ENCODE results near the gene NPHP1.
"Not testable (repeated sequence)": the region's sequence is repeated elsewhere in the genome, so short reads cannot be mapped to it uniquely, and the experiment has no call there.

Gene NPHP1

GRCh38 chr2:110167326-110168000, 37.4 kb downstream of the NPHP1 start:
- peaks cover 4 to 6% of the 10 kb centered on the region in 2 donors for H3K4me1 Mint-ChIP-seq
- no peak overlapping the region for H3K27ac Mint-ChIP-seq
- ATAC-seq (replicated peaks) (no peak), DNase-seq (no peak)
- peaks cover 0 to 1% of the 10 kb centered on the region in 2 donors for H3K36me3 Mint-ChIP-seq
- H3K4me3 Mint-ChIP-seq = no peak overlapping the region
- peaks cover 0 to 7% of the 10 kb centered on the region in 2 donors for H3K27me3 Mint-ChIP-seq
- peaks cover 0 to 1% of the 10 kb centered on the region in 2 donors for H3K9me3 Mint-ChIP-seq

- Mint-ChIP-seq H3K36me3 (peaks cover 0 to 3% of the 10 kb centered on the region in 2 donors), H3K4me1 (peaks cover 4 to 6% of the 10 kb centered on the region in 2 donors), H3K9me3 (peaks cover 0 to 1% of the 10 kb centered on the region in 2 donors), H3K4me3 (no peak overlapping the region), H3K27ac (no peak overlapping the region), H3K27me3 (peaks cover 0 to 10% of the 10 kb centered on the region in 2 donors)
- ATAC-seq (replicated peaks) (no peak), DNase-seq (no peak)
Measured at GRCh38 chr2:110166266-110166665, 38.5 kb downstream of the NPHP1 start.

GRCh38 chr2:110157153-110157793, 47.5 kb downstream of the NPHP1 start:
- peak; percentile 6 for DNase-seq
- H3K4me3 Mint-ChIP-seq = no peak overlapping the region
- peaks cover 4 to 5% of the 10 kb centered on the region in 2 donors for H3K4me1 Mint-ChIP-seq
- no peak overlapping the region for H3K27ac Mint-ChIP-seq
- peaks cover 11 to 16% of the 10 kb centered on the region in 2 donors for H3K9me3 Mint-ChIP-seq
- peak; percentile 67 to 75 for ATAC-seq (replicated peaks)
- peaks cover 6 to 21% of the 10 kb centered on the region in 2 donors for H3K36me3 Mint-ChIP-seq
- peaks cover 5 to 16% of the 10 kb centered on the region in 2 donors for H3K27me3 Mint-ChIP-seq

GRCh38 chr2:110154828-110155227, 50.0 kb downstream of the NPHP1 start:
- Mint-ChIP-seq H3K36me3 (peaks cover 6 to 21% of the 10 kb centered on the region in 2 donors), H3K9me3 (peaks cover 11 to 16% of the 10 kb centered on the region in 2 donors), H3K27me3 (peaks cover 11 to 18% of the 10 kb centered on the region in 2 donors)
- DNase-seq; H3K27ac Mint-ChIP-seq; H3K4me1 Mint-ChIP-seq; ATAC-seq (replicated peaks); H3K4me3 Mint-ChIP-seq: not testable (repeated sequence)

- H3K4me1 Mint-ChIP-seq; H3K4me3 Mint-ChIP-seq; ATAC-seq (replicated peaks); DNase-seq: not testable (repeated sequence)
- Mint-ChIP-seq H3K36me3 (peaks cover 6 to 21% of the 10 kb centered on the region in 2 donors), H3K27me3 (peaks cover 11 to 20% of the 10 kb centered on the region in 2 donors), H3K27ac (peak overlapping the region; percentile 10), H3K9me3 (peaks cover 11 to 16% of the 10 kb centered on the region in 2 donors)
Measured at GRCh38 chr2:110154188-110154587, 50.6 kb downstream of the NPHP1 start.

- peaks cover 4 to 5% of the 10 kb centered on the region in 2 donors for H3K4me1 Mint-ChIP-seq
- DNase-seq = no peak
- H3K27ac Mint-ChIP-seq = no peak overlapping the region
- peaks cover 6 to 21% of the 10 kb centered on the region in 2 donors for H3K36me3 Mint-ChIP-seq
- peaks cover 11 to 16% of the 10 kb centered on the region in 2 donors for H3K9me3 Mint-ChIP-seq
- no peak overlapping the region for H3K4me3 Mint-ChIP-seq
- ATAC-seq (replicated peaks) = no peak
- peaks cover 11 to 20% of the 10 kb centered on the region in 2 donors for H3K27me3 Mint-ChIP-seq
Measured at GRCh38 chr2:110153416-110153815, 51.4 kb downstream of the NPHP1 start.

- no peak overlapping the region for H3K27ac Mint-ChIP-seq
- H3K9me3 Mint-ChIP-seq = peaks cover 13 to 20% of the 10 kb centered on the region in 2 donors
- ATAC-seq (replicated peaks) (no peak), DNase-seq (no peak)
- H3K27me3 Mint-ChIP-seq = peaks cover 16 to 20% of the 10 kb centered on the region in 2 donors
- peaks cover 6 to 25% of the 10 kb centered on the region in 2 donors for H3K36me3 Mint-ChIP-seq
- no peak overlapping the region for H3K4me3 Mint-ChIP-seq
- peaks cover 4 to 5% of the 10 kb centered on the region in 2 donors for H3K4me1 Mint-ChIP-seq
Measured at GRCh38 chr2:110152943-110153342, 51.9 kb downstream of the NPHP1 start.

GRCh38 chr2:110149330-110150220, 55.2 kb downstream of the NPHP1 start:
- Mint-ChIP-seq H3K27ac (no peak overlapping the region), H3K27me3 (peaks cover 11 to 16% of the 10 kb centered on the region in 2 donors), H3K4me1 (no peaks in the 10 kb centered on the region), H3K36me3 (peaks cover 2 to 11% of the 10 kb centered on the region in 2 donors), H3K4me3 (no peak overlapping the region), H3K9me3 (peaks cover 10 to 11% of the 10 kb centered on the region in 2 donors)
- no peak for DNase-seq
- no peak for ATAC-seq (replicated peaks)

- H3K4me3 Mint-ChIP-seq = no peak overlapping the region
- peaks cover 3 to 8% of the 10 kb centered on the region in 2 donors for H3K27me3 Mint-ChIP-seq
- peaks cover 0 to 2% of the 10 kb centered on the region in 2 donors for H3K4me1 Mint-ChIP-seq
- H3K9me3 Mint-ChIP-seq = peaks cover 2 to 4% of the 10 kb centered on the region in 2 donors
- no peak overlapping the region for H3K27ac Mint-ChIP-seq
- ATAC-seq (replicated peaks) (no peak), DNase-seq (no peak)
- H3K36me3 Mint-ChIP-seq = peaks cover 0 to 4% of the 10 kb centered on the region in 2 donors
Measured at GRCh38 chr2:110146945-110147332, 57.9 kb downstream of the NPHP1 start.

GRCh38 chr2:110146183-110146944, 58.4 kb downstream of the NPHP1 start:
- Mint-ChIP-seq H3K4me1 (peaks cover 0 to 2% of the 10 kb centered on the region in 2 donors), H3K4me3 (no peak overlapping the region), H3K9me3 (peaks cover 2 to 4% of the 10 kb centered on the region in 2 donors), H3K27ac (no peak overlapping the region), H3K36me3 (peaks cover 0 to 4% of the 10 kb centered on the region in 2 donors), H3K27me3 (peaks cover 3 to 5% of the 10 kb centered on the region in 2 donors)
- DNase-seq = no peak
- no peak for ATAC-seq (replicated peaks)

- Mint-ChIP-seq H3K27me3 (peaks cover 0 to 5% of the 10 kb centered on the region in 2 donors), H3K4me1 (peaks cover 0 to 2% of the 10 kb centered on the region in 2 donors), H3K4me3 (no peak overlapping the region), H3K9me3 (peaks cover 2 to 4% of the 10 kb centered on the region in 2 donors), H3K27ac (no peak overlapping the region), H3K36me3 (peaks cover 0 to 4% of the 10 kb centered on the region in 2 donors)
- peak; percentile 70 to 75 for ATAC-seq (replicated peaks)
- no peak for DNase-seq
Measured at GRCh38 chr2:110143982-110144381, 60.8 kb downstream of the NPHP1 start.

GRCh38 chr2:110140401-110140800, 64.4 kb downstream of the NPHP1 start:
- ATAC-seq (replicated peaks) (no peak), DNase-seq (no peak)
- Mint-ChIP-seq H3K36me3 (no peaks in the 10 kb centered on the region), H3K27me3 (no peaks in the 10 kb centered on the region), H3K27ac (no peak overlapping the region), H3K9me3 (peaks cover 0 to 2% of the 10 kb centered on the region in 2 donors), H3K4me1 (peaks cover 0 to 2% of the 10 kb centered on the region in 2 donors), H3K4me3 (no peak overlapping the region)

GRCh38 chr2:110134025-110134424, 70.8 kb downstream of the NPHP1 start:
- peaks cover 12 to 13% of the 10 kb centered on the region in 2 donors for H3K9me3 Mint-ChIP-seq
- ATAC-seq (replicated peaks) (no peak), DNase-seq (no peak)
- H3K36me3 Mint-ChIP-seq = peaks cover 0 to 13% of the 10 kb centered on the region in 2 donors
- no peaks in the 10 kb centered on the region for H3K27me3 Mint-ChIP-seq
- H3K4me3 Mint-ChIP-seq = no peak overlapping the region
- no peak overlapping the region for H3K27ac Mint-ChIP-seq
- no peaks in the 10 kb centered on the region for H3K4me1 Mint-ChIP-seq
